ENCODE data around the gene STK11. TPM values are rescaled to one million over a fixed set of nuclear protein-coding genes. Genes with fewer than 3 reads are reported as not detected.

Gene STK11
- total RNA-seq, 1 experiment from 2014 or later, result 116 TPM

Other genes starting within 250 kb of the STK11 start
- gene WDR18, start 221.4 kb upstream of the STK11 start, total RNA-seq (2021; ENCODE audit: unreplicated experiment), result 44.0 TPM
- 4.6 TPM for gene GRIN3B, start 205.4 kb upstream of the STK11 start, total RNA-seq (2021; ENCODE audit: unreplicated experiment)
- gene TMEM259, start 184.7 kb upstream of the STK11 start, total RNA-seq (2021; ENCODE audit: unreplicated experiment), result 193 TPM
- gene RNU6-2, start 184.3 kb upstream of the STK11 start, total RNA-seq (2021; ENCODE audit: unreplicated experiment), result not detected
- 203 TPM for gene CNN2, start 179.2 kb upstream of the STK11 start, total RNA-seq (2021; ENCODE audit: unreplicated experiment)
- 47.5 TPM for gene ABCA7, start 165.7 kb upstream of the STK11 start, total RNA-seq (2021; ENCODE audit: unreplicated experiment)
- 27.8 TPM for gene ARHGAP45, start 138.6 kb upstream of the STK11 start, total RNA-seq (2021; ENCODE audit: unreplicated experiment)
- 279 TPM for gene POLR2E, start 110.4 kb upstream of the STK11 start, total RNA-seq (2021; ENCODE audit: unreplicated experiment)
- gene GPX4, start 101.8 kb upstream of the STK11 start, total RNA-seq (2021; ENCODE audit: unreplicated experiment), result 577 TPM
- 101 TPM for gene SBNO2, start 31.5 kb upstream of the STK11 start, total RNA-seq (2021; ENCODE audit: unreplicated experiment)
- 14.5 TPM for gene CBARP, start 32.2 kb downstream of the STK11 start, total RNA-seq (2021; ENCODE audit: unreplicated experiment)
- gene ATP5F1D, start 36.0 kb downstream of the STK11 start, total RNA-seq (2021; ENCODE audit: unreplicated experiment), result 218 TPM
- gene MIDN, start 42.8 kb downstream of the STK11 start, total RNA-seq (2021; ENCODE audit: unreplicated experiment), result 118 TPM
- 66.6 TPM for gene CIRBP, start 63.6 kb downstream of the STK11 start, total RNA-seq (2021; ENCODE audit: unreplicated experiment)
- gene FAM174C, start 69.8 kb downstream of the STK11 start, total RNA-seq (2021; ENCODE audit: unreplicated experiment), result 133 TPM
- 7.8 TPM for gene EFNA2, start 80.1 kb downstream of the STK11 start, total RNA-seq (2021; ENCODE audit: unreplicated experiment)
- 73.0 TPM for gene NDUFS7, start 178.1 kb downstream of the STK11 start, total RNA-seq (2021; ENCODE audit: unreplicated experiment)
- gene GAMT, start 195.8 kb downstream of the STK11 start, total RNA-seq (2021; ENCODE audit: unreplicated experiment), result 21.2 TPM
- gene DAZAP1, start 201.8 kb downstream of the STK11 start, total RNA-seq (2021; ENCODE audit: unreplicated experiment), result 195 TPM
- 1,067 TPM for gene RPS15, start 232.6 kb downstream of the STK11 start, total RNA-seq (2021; ENCODE audit: unreplicated experiment)
- gene APC2, start 244.3 kb downstream of the STK11 start, total RNA-seq (2021; ENCODE audit: unreplicated experiment), result 11.9 TPM